PC-3 (cell line): Measurements from ENCODE around the gene FGF6. TPM values are rescaled to one million over a fixed set of nuclear protein-coding genes. Genes with fewer than 3 reads are reported as not detected.

Source experiments
- ATAC-seq: fragments of 200-7000 bp; cut with Tn5 transposase; 2 replicates; pipeline ENCODE4 v1.9.1; 2020; ENCODE audit warnings: mild to moderate bottlenecking, moderate library complexity
- BruUV-seq: library from RNA; stranded (reverse); fragments of 400-500 nt; replicated peaks from 2 replicates; lab custom pipeline; 2021; lab: Mats Ljungman, UMichigan
- CTCF ChIA-PET: fragments of 300-600 bp; sonication (Branson Sonifier 250); formaldehyde crosslinking; loops from one replicate; lab custom pipeline; 2022; ENCODE audit warnings: antibody characterized with exemption; lab: Charles Lee
- POLR2A ChIA-PET: fragments of 300-600 bp; sonication (Branson Sonifier 250); formaldehyde crosslinking; loops from one replicate; lab custom pipeline; 2022; ENCODE audit warnings: antibody characterized with exemption; ENCODE audit not compliant: unreplicated experiment; lab: Charles Lee
- DNase-seq: peaks from one replicate; pipeline ENCODE4 v3.0.0-alpha.2; 2015
- H2AFZ ChIP-seq: fragments of 300-600 bp; sonication (generic); 2 replicates; pipeline ENCODE4 v1.6.0; 2016; ENCODE audit warnings: antibody characterized with exemption, low read length
- H3F3A ChIP-seq: fragments of 300-600 bp; sonication (generic); one replicate; pipeline ENCODE4 v1.6.0; 2017; ENCODE audit warnings: antibody characterized with exemption, low read length, control low read depth, mild to moderate bottlenecking; ENCODE audit not compliant: unreplicated experiment
- H3K27ac ChIP-seq: fragments of 300-600 bp; sonication (generic); 2 replicates; pipeline ENCODE4 v1.5.1; 2016; ENCODE audit warnings: mild to moderate bottlenecking, low read length
- H3K27me3 ChIP-seq: fragments of 300-600 bp; sonication (generic); 2 replicates; pipeline ENCODE4 v1.6.1; 2016; ENCODE audit warnings: low read length, mixed read lengths
- H3K36me3 ChIP-seq: fragments of 300-600 bp; sonication (generic); 2 replicates; pipeline ENCODE4 v1.6.1; 2016; ENCODE audit warnings: low read depth, mixed run types, low read length, mixed read lengths
- H3K4me1 ChIP-seq: fragments of 300-600 bp; sonication (generic); 2 replicates; pipeline ENCODE4 v1.5.1; 2016; ENCODE audit warnings: low read length; ENCODE audit not compliant: insufficient read depth
- H3K4me2 ChIP-seq: fragments of 300-600 bp; sonication (generic); 2 replicates; pipeline ENCODE4 v1.6.0; 2016; ENCODE audit warnings: low read length
- H3K4me3 ChIP-seq: fragments of 300-600 bp; sonication (generic); 2 replicates; pipeline ENCODE4 v1.5.1; 2016; ENCODE audit warnings: mild to moderate bottlenecking, low read length, mixed read lengths
- H3K79me2 ChIP-seq: fragments of 300-600 bp; sonication (generic); 2 replicates; pipeline ENCODE4 v1.6.1; 2017; ENCODE audit warnings: low read length, mixed read lengths
- H3K9ac ChIP-seq: fragments of 300-600 bp; sonication (generic); 2 replicates; pipeline ENCODE4 v1.6.0; 2016; ENCODE audit warnings: mild to moderate bottlenecking, low read length
- H3K9me2 ChIP-seq: fragments of 300-600 bp; sonication (generic); replicated peaks from 2 replicates; pipeline ENCODE4 v1.6.1; 2016; ENCODE audit warnings: mixed run types, low read length, mixed read lengths
- H3K9me3 ChIP-seq: fragments of 300-600 bp; sonication (generic); 2 replicates; pipeline ENCODE4 v1.6.1; 2016; ENCODE audit warnings: low read length, mixed read lengths
- H4K20me1 ChIP-seq: fragments of 300-600 bp; sonication (generic); 2 replicates; pipeline ENCODE4 v1.6.1; 2016; ENCODE audit warnings: low read length, mixed read lengths
- EZH2 ChIP-seq: fragments of 300-600 bp; sonication (generic); IDR thresholded peaks from one replicate; pipeline ENCODE4 v1.6.1; 2017; ENCODE audit warnings: antibody characterized with exemption, mild to moderate bottlenecking, low read length; ENCODE audit not compliant: unreplicated experiment
- EZH2phosphoT487 ChIP-seq: fragments of 300-600 bp; sonication (generic); IDR thresholded peaks from 2 replicates; pipeline ENCODE4 v1.6.1; 2018; ENCODE audit warnings: mild to moderate bottlenecking, antibody characterized with exemption, low read length, borderline replicate concordance
- intact Hi-C: fragments of 100-400 bp; cut with micrococcal nuclease; formaldehyde crosslinking; loops from 2 replicates; pipeline ENCODE4 v1.9.0; 2023
- total RNA-seq: library from RNA; depleted of rRNA; stranded (reverse); fragments of >200 nt; gene quantifications from 2 replicates; pipeline ENCODE4 v1.2.3, GENCODE V29; 2014
- TF ChIP-seq, protein P1 (sequence below): fragments of 300-600 bp; sonication (generic); conservative IDR thresholded peaks from 2 replicates; pipeline ENCODE4 v1.5.1; 2017; ENCODE audit warnings: antibody characterized with exemption, low read depth, mild to moderate bottlenecking, low read length

The FGF6 gene
- total RNA-seq, 1 experiment from 2014 or later: not detected

DNA sequence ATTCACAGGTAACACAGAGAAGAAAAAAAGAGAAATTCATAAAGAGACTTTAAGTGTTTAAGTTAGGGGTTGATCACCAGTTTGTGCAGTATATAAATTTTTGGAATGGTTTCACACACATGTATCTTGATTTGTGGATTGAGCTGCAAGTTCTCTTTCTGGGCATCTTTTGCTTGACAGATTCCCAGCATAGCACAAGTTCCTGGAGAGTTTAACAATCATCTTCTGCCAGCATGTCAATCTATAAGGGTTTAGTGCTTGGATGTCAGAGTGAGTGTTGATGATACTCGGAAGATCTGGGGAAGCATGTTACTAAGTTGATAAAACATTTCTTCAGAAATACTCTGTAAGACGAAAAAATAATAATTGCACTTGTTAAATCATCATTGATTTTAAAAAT, 43.9 kb upstream of the FGF6 start:
- intact Hi-C loops: no loop called here
- H3K36me3 ChIP-seq: no peaks in the 10 kb centered on the region
- H3K27ac ChIP-seq: no peak overlapping the region
- no peaks in the 10 kb centered on the region for H3K27me3 ChIP-seq
- H3K4me1 ChIP-seq: peaks cover 9% of the 10 kb centered on the region
- H3K9me2 ChIP-seq: no peaks in the 10 kb centered on the region
- H3K4me2 ChIP-seq: no peak overlapping the region
- H2AFZ ChIP-seq: no peak overlapping the region
- H3K9ac ChIP-seq: no peak overlapping the region
- TF ChIP-seq EZH2phosphoT487 (no peak), EZH2 (no peak)
- TF ChIP-seq, protein P1, sequence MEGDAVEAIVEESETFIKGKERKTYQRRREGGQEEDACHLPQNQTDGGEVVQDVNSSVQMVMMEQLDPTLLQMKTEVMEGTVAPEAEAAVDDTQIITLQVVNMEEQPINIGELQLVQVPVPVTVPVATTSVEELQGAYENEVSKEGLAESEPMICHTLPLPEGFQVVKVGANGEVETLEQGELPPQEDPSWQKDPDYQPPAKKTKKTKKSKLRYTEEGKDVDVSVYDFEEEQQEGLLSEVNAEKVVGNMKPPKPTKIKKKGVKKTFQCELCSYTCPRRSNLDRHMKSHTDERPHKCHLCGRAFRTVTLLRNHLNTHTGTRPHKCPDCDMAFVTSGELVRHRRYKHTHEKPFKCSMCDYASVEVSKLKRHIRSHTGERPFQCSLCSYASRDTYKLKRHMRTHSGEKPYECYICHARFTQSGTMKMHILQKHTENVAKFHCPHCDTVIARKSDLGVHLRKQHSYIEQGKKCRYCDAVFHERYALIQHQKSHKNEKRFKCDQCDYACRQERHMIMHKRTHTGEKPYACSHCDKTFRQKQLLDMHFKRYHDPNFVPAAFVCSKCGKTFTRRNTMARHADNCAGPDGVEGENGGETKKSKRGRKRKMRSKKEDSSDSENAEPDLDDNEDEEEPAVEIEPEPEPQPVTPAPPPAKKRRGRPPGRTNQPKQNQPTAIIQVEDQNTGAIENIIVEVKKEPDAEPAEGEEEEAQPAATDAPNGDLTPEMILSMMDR: no peak
- no peaks in the 10 kb centered on the region for H3F3A ChIP-seq
- ChIA-PET POLR2A (no interaction called here), CTCF (no interaction called here)
- H3K79me2 ChIP-seq: no peaks in the 10 kb centered on the region
- BruUV-seq: no TSS peak
- H3K9me3 ChIP-seq: no peaks in the 10 kb centered on the region
- H4K20me1 ChIP-seq: no peaks in the 10 kb centered on the region
- ATAC-seq (no peak), DNase-seq (no peak)
- H3K4me3 ChIP-seq: no peak overlapping the region

DNA sequence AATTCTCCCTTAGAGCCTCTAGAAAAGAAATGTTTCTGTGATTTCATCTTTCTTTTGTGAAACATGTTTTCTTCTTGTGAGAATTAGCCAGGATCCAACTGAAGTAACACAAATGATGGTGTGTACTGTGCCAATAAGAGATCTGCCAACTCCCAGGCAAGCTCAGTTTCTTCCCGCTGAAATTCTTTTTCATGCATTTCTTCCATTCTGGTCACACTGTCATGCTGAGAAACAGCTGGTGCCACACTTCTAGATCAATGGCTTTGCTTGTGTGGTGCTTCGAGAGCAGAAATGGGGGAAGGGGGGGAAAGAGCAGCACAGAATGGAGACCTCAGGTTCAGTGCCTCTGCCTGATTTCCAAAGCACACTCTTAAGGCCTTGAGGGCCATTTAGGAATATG, 41.4 kb upstream of the FGF6 start:
- no TSS peak for BruUV-seq
- POLR2A ChIA-PET: no interaction called here
- ATAC-seq (no peak), DNase-seq (no peak)
- no peak overlapping the region for H3K4me2 ChIP-seq
- H3K79me2 ChIP-seq: no peaks in the 10 kb centered on the region
- no peaks in the 10 kb centered on the region for H4K20me1 ChIP-seq
- TF ChIP-seq EZH2: no peak
- TF ChIP-seq, protein P1: no peak
- TF ChIP-seq EZH2phosphoT487: no peak
- no peak overlapping the region for H3K4me3 ChIP-seq
- H3K9me2 ChIP-seq: no peaks in the 10 kb centered on the region
- H3F3A ChIP-seq: no peaks in the 10 kb centered on the region
- H3K9ac ChIP-seq: no peak overlapping the region
- no peak overlapping the region for H2AFZ ChIP-seq
- H3K27me3 ChIP-seq: no peaks in the 10 kb centered on the region
- H3K27ac ChIP-seq: no peak overlapping the region
- no peaks in the 10 kb centered on the region for H3K9me3 ChIP-seq
- H3K4me1 ChIP-seq: peaks cover 20% of the 10 kb centered on the region
- intact Hi-C loops: no loop called here
- no peaks in the 10 kb centered on the region for H3K36me3 ChIP-seq
- CTCF ChIA-PET: no interaction called here

DNA sequence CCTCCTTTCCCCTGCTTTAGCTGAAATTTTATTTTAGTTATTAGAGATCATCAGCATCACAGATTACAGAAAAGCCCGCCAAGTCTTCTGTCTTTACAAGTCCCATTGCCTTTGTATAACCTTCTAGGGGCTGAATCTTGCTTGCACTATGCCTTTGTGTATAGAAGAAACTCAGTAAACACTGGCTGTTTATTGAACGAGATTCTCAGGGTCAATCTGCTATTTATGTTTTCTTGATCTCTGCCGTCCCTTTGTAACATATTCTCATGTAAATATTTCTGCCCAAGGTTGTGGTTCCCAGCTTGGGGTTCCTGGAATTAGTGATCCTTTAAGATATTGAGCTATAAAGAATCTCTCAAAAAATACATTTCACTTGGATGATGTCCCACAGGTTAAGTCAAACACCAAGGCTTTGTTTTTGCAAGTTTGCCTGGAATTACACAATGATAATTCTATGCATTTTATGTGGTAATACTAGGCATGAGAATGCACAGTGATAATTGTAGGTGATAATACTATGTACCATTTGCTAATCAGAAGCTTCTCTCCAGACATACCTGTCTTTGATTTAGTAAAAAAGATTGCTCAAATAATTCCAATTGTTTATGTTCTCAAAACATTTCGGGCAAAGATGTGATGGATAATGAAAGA, 40.6 kb upstream of the FGF6 start:
- no peak for TF ChIP-seq EZH2
- POLR2A ChIA-PET: no interaction called here
- DNase-seq (no peak), ATAC-seq (no peak)
- Histone ChIP-seq H3K9me2 (no peaks in the 10 kb centered on the region), H3K4me3 (no peak overlapping the region), H3F3A (no peaks in the 10 kb centered on the region), H3K27ac (no peak overlapping the region), H3K4me1 (peaks cover 20% of the 10 kb centered on the region), H3K27me3 (no peaks in the 10 kb centered on the region), H3K9me3 (no peaks in the 10 kb centered on the region), H2AFZ (no peak overlapping the region), H4K20me1 (no peaks in the 10 kb centered on the region), H3K4me2 (no peak overlapping the region), H3K9ac (no peak overlapping the region), H3K79me2 (no peaks in the 10 kb centered on the region), H3K36me3 (no peaks in the 10 kb centered on the region)
- intact Hi-C loops: no loop called here
- BruUV-seq: no TSS peak
- CTCF ChIA-PET: no interaction called here
